OCI-LY3 (cell line): ENCODE data around the gene KIF17.

Source experiments
- CTCF ChIP-seq: fragments of 200-600, 300-600 bp; sonication (generic); IDR thresholded peaks from 2 replicates; pipeline ENCODE4 v1.5.1; 2014; ENCODE audit warnings: antibody characterized with exemption, low read length, low read depth
- EZH2phosphoT487 ChIP-seq: fragments of 200-600 bp; shearing (Covaris generic); IDR thresholded peaks from 2 replicates; pipeline ENCODE4 v1.6.1; 2018; ENCODE audit warnings: antibody characterized with exemption, mixed run types, low read depth

- TF ChIP-seq CTCF = peak; percentile 16; the same call in 1 of the 2 replicates
- no peak for TF ChIP-seq EZH2phosphoT487
Observed at GRCh38 chr1:20661207-20662109, 56.3 kb downstream of the KIF17 start, which contains the start of gene DDOST.
